Adrenal gland (tissue), 12 donors: ENCODE results near the gene IPO11. TPM values are rescaled to one million over a fixed set of nuclear protein-coding genes. Genes with fewer than 3 reads are reported as not detected.

Source experiments
- DNase-seq, 7 donors: peaks; one replicate each; pipeline ENCODE4 v3.0.0-alpha.2; 2019 to 2020
- H3K27ac ChIP-seq, 5 donors: fragments of 200-600 bp; sonication (generic) in 4 of 5; 1 replicate in 3 of 5; 2 replicates in 2 of 5; pipeline versions ENCODE4 v1.5.1 to v1.8.0; 2016 to 2020; ENCODE audit warnings: mild to moderate bottlenecking in 1 of 5
- H3K27me3 ChIP-seq: fragments of 200-600 bp; 2 replicates; pipeline ENCODE4 v1.8.0; 2021
- H3K36me3 ChIP-seq, 2 donors: fragments of 200-600 bp; replicated peaks in 1 of 2; 1 replicate in 1 of 2; 2 replicates in 1 of 2; pipeline versions ENCODE4 v1.5.1 to v1.8.0; 2018 to 2022
- H3K4me1 ChIP-seq, 2 donors: fragments of 200-600 bp; replicated peaks in 1 of 2; 1 replicate in 1 of 2; 2 replicates in 1 of 2; pipeline versions ENCODE4 v1.5.1 to v1.8.0; 2018 to 2021
- H3K4me3 ChIP-seq, 4 donors: fragments of 200-600 bp; sonication (generic) in 3 of 4; one replicate each; pipeline ENCODE4 v1.5.1; 2016 to 2018
- H3K9me3 ChIP-seq, 3 donors: fragments of 200-600 bp; sonication (generic) in 1 of 3; replicated peaks in 1 of 3; 1 replicate in 2 of 3; 2 replicates in 1 of 3; pipeline versions ENCODE4 v1.5.1 to v1.8.0; 2016 to 2021
- CTCF ChIP-seq, 6 experiments: fragments of 450-650 bp in 4 of 6; fragments of 200-600 bp in 2 of 6; sonication (generic) in 1 of 6; IDR thresholded peaks; 1 replicate in 5 of 6; 2 replicates in 1 of 6; pipeline versions ENCODE4 v1.5.1 to v1.8.0; 2016 to 2021; ENCODE audit warnings: antibody characterized with exemption in 6 of 6, mild to moderate bottlenecking in 2 of 6, moderate library complexity in 1 of 6
- POLR2A ChIP-seq, 2 donors: fragments of 450-650 bp; IDR thresholded peaks; one replicate each; pipeline ENCODE4 v1.6.1; 2017; ENCODE audit warnings: antibody characterized with exemption in 2 of 2, mild to moderate bottlenecking in 2 of 2, moderate library complexity in 1 of 2
- WGBS, 4 donors: extraction: QIAGEN DNeasy Blood & Tissue Kit in 2 of 4; methylation state at CpG; one replicate each; pipeline versions ENCODE4 v1.1.5 to v1.1.7; 2013 to 2017; 5-methylcytosine and 5-hydroxymethylcytosine counted together
- intact Hi-C, 2 donors: fragments of 100-400 bp; cut with DNase I; formaldehyde crosslinking; loops; one replicate each; pipeline versions ENCODE4 v1.14.1 to v1.15.0; 2022 to 2023
- polyA plus RNA-seq, 3 donors: library from polyadenylated mRNA; stranded (reverse); fragments of 200-250 nt in 2 of 3; fragments of 350-450 nt in 1 of 3; fragmentation: Illumina TruSeq in 1 of 3; extraction: RNeasy Lipid Tissue Mini Kit (QIAGEN cat#74804) in 1 of 3; gene quantifications; one replicate each; pipeline ENCODE4 v1.2.3, GENCODE V29; 2013 to 2014
- total RNA-seq, 9 donors: library from RNA; depleted of rRNA in 4 of 9; stranded (reverse); fragments of >200 nt in 4 of 9; fragments of 120-200 nt in 1 of 9; fragmentation: NEBNext Ultra II Directional in 1 of 9; extraction: Animal tissue kit (Norgen Biotek cat#: 25700) in 1 of 9; gene quantifications; one replicate each; pipeline versions ENCODE4 v1.1.0 to v1.2.4, GENCODE V29; 2013 to 2023
- donor health status: healthy with polysubstance abuse.
- donor health status: Bipolar disorder and iron deficiency.
- donor health status: DM: yes; HTN: yes; CAD: no.
- donor health status: DM: no; HTN: no; CAD: no.
- donor health status: DM: no; HTN: no; CAD: no.
- donor health status: DM: yes; HTN: yes; CAD: no.

IPO11 gene
- total and polyA plus RNA-seq, 12 donors, result 6.0 to 33.3 (median 23.7) TPM

- TF ChIP-seq CTCF (IDR thresholded peaks at IDR 0.05) (no peak), POLR2A (IDR thresholded peaks at IDR 0.05) (no peak)
- no peak overlapping the region for H3K27ac ChIP-seq
- H3K9me3 ChIP-seq, result no peaks in the 10 kb centered on the region
- H3K4me1 ChIP-seq, result no peaks in the 10 kb centered on the region
- H3K4me3 ChIP-seq, result no peak overlapping the region
- intact Hi-C loops, result no loop called here
- WGBS, 4 donors, result 98 to 100% (median 100%) methylated on average over 2 of the region's 2 CpGs
- H3K36me3 ChIP-seq, result no peaks in the 10 kb centered on the region
- H3K27me3 ChIP-seq, result no peaks in the 10 kb centered on the region
- no peak for DNase-seq
Observed at GRCh38 chr5:62536232-62536631, 123.7 kb downstream of the IPO11 start.

GRCh38 chr5:62536783-62537182 lies 124.2 kb downstream of the IPO11 start:
- Histone ChIP-seq H3K36me3 (no peaks in the 10 kb centered on the region), H3K9me3 (no peaks in the 10 kb centered on the region), H3K27ac (no peak overlapping the region), H3K27me3 (no peaks in the 10 kb centered on the region), H3K4me3 (no peak overlapping the region), H3K4me1 (no peaks in the 10 kb centered on the region)
- DNase-seq, result no peak
- WGBS, 4 donors, result 91 to 96% (median 94%) methylated on average over 2 of the region's 2 CpGs
- TF ChIP-seq CTCF (IDR thresholded peaks at IDR 0.05) (no peak), POLR2A (IDR thresholded peaks at IDR 0.05) (no peak)
- intact Hi-C loops, result no loop called here

GRCh38 chr5:62538017-62538942 lies 125.7 kb downstream of the IPO11 start:
- Histone ChIP-seq H3K4me1 (no peaks in the 10 kb centered on the region), H3K27ac (no peak overlapping the region), H3K27me3 (no peaks in the 10 kb centered on the region), H3K9me3 (no peaks in the 10 kb centered on the region), H3K4me3 (no peak overlapping the region), H3K36me3 (no peaks in the 10 kb centered on the region)
- intact Hi-C loops, result no loop called here
- DNase-seq, result no peak
- WGBS, 4 donors, result 87 to 92% (median 89%) methylated on average over 9 of the region's 9 CpGs
- TF ChIP-seq CTCF (IDR thresholded peaks at IDR 0.05) (no peak), POLR2A (IDR thresholded peaks at IDR 0.05) (no peak)

- no peaks in the 10 kb centered on the region for H3K36me3 ChIP-seq
- H3K27me3 ChIP-seq, result no peaks in the 10 kb centered on the region
- no peaks in the 10 kb centered on the region for H3K4me1 ChIP-seq
- DNase-seq, result no peak
- TF ChIP-seq CTCF (IDR thresholded peaks at IDR 0.05) (no peak), POLR2A (IDR thresholded peaks at IDR 0.05) (no peak)
- no peak overlapping the region for H3K27ac ChIP-seq
- intact Hi-C loops, result no loop called here
- H3K9me3 ChIP-seq, result no peaks in the 10 kb centered on the region
- 47 to 61% (median 53%) methylated on average over 1 of the region's 1 CpG for WGBS, 4 donors
- no peak overlapping the region for H3K4me3 ChIP-seq
Observed at GRCh38 chr5:62542720-62543119, 130.2 kb downstream of the IPO11 start.
